A673 (cell line): ENCODE results near the gene TMEM208. TPM values are rescaled to one million over a fixed set of nuclear protein-coding genes. Genes with fewer than 3 reads are reported as not detected.

Experiments used
- BruUV-seq: library from RNA; stranded (reverse); fragments of 400-500 nt; replicated peaks from 2 replicates; lab custom pipeline; 2021; lab: Mats Ljungman, UMichigan
- CTCF ChIA-PET: fragments of 300-600 bp; sonication (Branson Sonifier 250); formaldehyde crosslinking; loops from one replicate; lab custom pipeline; 2022; ENCODE audit warnings: antibody characterized with exemption; lab: Charles Lee
- POLR2A ChIA-PET: fragments of 300-600 bp; sonication (Branson Sonifier 250); formaldehyde crosslinking; loops from one replicate; lab custom pipeline; 2022; ENCODE audit warnings: antibody characterized with exemption; ENCODE audit not compliant: low non-redundant PET; lab: Charles Lee
- DNase-seq: peaks from one replicate; pipeline ENCODE4 v3.0.0-alpha.2; 2015; ENCODE audit warnings: low spot score
- H3K27ac ChIP-seq: fragments of 200-600 bp; sonication (generic); 2 replicates; pipeline ENCODE4 v1.5.1; 2016; ENCODE audit warnings: mixed run types, low read depth, mild to moderate bottlenecking, mixed read lengths, antibody characterized with exemption, low read length; ENCODE audit not compliant: poor library complexity, severe bottlenecking
- H3K27me3 ChIP-seq: fragments of 200-600 bp; sonication (generic); replicated peaks from 2 replicates; pipeline ENCODE4 v1.6.1; 2017; ENCODE audit warnings: mixed run types, low read depth, mild to moderate bottlenecking, mixed read lengths, antibody characterized with exemption, low read length; ENCODE audit not compliant: insufficient read depth, poor library complexity
- H3K36me3 ChIP-seq: fragments of 200-600 bp; sonication (generic); 2 replicates; pipeline ENCODE4 v1.6.1; 2016; ENCODE audit warnings: mixed run types, mild to moderate bottlenecking, mixed read lengths, antibody characterized with exemption, low read length; ENCODE audit not compliant: insufficient read depth, poor library complexity, severe bottlenecking
- H3K4me1 ChIP-seq: fragments of 200-600 bp; sonication (generic); 2 replicates; pipeline ENCODE4 v1.6.1; 2017; ENCODE audit warnings: mixed run types, mild to moderate bottlenecking, mixed read lengths, antibody characterized with exemption, low read length; ENCODE audit not compliant: insufficient read depth, poor library complexity, severe bottlenecking
- H3K4me3 ChIP-seq: fragments of 200-600 bp; sonication (generic); 2 replicates; pipeline ENCODE4 v1.5.1; 2016; ENCODE audit warnings: low read depth, mixed run types, mild to moderate bottlenecking, mixed read lengths, low read length; ENCODE audit not compliant: poor library complexity, severe bottlenecking
- H3K9me3 ChIP-seq: fragments of 200-600 bp; sonication (generic); 2 replicates; pipeline ENCODE4 v1.6.1; 2016; ENCODE audit warnings: mixed run types, low read depth, mild to moderate bottlenecking, mixed read lengths, antibody characterized with exemption, low read length; ENCODE audit not compliant: poor library complexity, severe bottlenecking
- EZH2 ChIP-seq: fragments of 200-600 bp; sonication (generic); IDR thresholded peaks from 2 replicates; pipeline ENCODE4 v1.6.1; 2017; ENCODE audit warnings: borderline replicate concordance, low read depth, mild to moderate bottlenecking, mixed read lengths, antibody characterized with exemption, low read length; ENCODE audit not compliant: poor library complexity, severe bottlenecking
- intact Hi-C: fragments of 100-400 bp; cut with micrococcal nuclease; formaldehyde crosslinking; loops from one replicate; pipeline ENCODE4 v1.10.0; 2022; ENCODE audit not compliant: unreplicated experiment
- total RNA-seq: library from RNA; stranded (reverse); gene quantifications from 2 replicates; pipeline ENCODE4 v1.2.3, GENCODE V29; 2021
- TF ChIP-seq, protein P1 (sequence below): fragments of 300-800, 200-600 bp; sonication (generic); conservative IDR thresholded peaks from 2 replicates; pipeline ENCODE4 v1.5.1; 2017; ENCODE audit warnings: low read depth, mild to moderate bottlenecking, antibody characterized with exemption, low read length, moderate library complexity, mixed read lengths

The TMEM208 gene
- total RNA-seq, 1 experiment from 2014 or later, result 38.2 TPM

GRCh38 chr16:67241008-67241900 lies 14.3 kb downstream of the TMEM208 start:
- H3K36me3 ChIP-seq, result peaks cover 20% of the 10 kb centered on the region
- peak; percentile 42 for DNase-seq
- ChIA-PET POLR2A (no interaction called here), CTCF (no interaction called here)
- H3K9me3 ChIP-seq, result no peaks in the 10 kb centered on the region
- intact Hi-C loops, result no loop called here
- no peak overlapping the region for H3K4me3 ChIP-seq
- peaks cover 48% of the 10 kb centered on the region for H3K4me1 ChIP-seq
- BruUV-seq, result no TSS peak
- peak overlapping the region; percentile 80 for H3K27ac ChIP-seq
- no peaks in the 10 kb centered on the region for H3K27me3 ChIP-seq
- no peak for TF ChIP-seq EZH2
- TF ChIP-seq, protein P1, sequence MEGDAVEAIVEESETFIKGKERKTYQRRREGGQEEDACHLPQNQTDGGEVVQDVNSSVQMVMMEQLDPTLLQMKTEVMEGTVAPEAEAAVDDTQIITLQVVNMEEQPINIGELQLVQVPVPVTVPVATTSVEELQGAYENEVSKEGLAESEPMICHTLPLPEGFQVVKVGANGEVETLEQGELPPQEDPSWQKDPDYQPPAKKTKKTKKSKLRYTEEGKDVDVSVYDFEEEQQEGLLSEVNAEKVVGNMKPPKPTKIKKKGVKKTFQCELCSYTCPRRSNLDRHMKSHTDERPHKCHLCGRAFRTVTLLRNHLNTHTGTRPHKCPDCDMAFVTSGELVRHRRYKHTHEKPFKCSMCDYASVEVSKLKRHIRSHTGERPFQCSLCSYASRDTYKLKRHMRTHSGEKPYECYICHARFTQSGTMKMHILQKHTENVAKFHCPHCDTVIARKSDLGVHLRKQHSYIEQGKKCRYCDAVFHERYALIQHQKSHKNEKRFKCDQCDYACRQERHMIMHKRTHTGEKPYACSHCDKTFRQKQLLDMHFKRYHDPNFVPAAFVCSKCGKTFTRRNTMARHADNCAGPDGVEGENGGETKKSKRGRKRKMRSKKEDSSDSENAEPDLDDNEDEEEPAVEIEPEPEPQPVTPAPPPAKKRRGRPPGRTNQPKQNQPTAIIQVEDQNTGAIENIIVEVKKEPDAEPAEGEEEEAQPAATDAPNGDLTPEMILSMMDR, result no peak

DNA sequence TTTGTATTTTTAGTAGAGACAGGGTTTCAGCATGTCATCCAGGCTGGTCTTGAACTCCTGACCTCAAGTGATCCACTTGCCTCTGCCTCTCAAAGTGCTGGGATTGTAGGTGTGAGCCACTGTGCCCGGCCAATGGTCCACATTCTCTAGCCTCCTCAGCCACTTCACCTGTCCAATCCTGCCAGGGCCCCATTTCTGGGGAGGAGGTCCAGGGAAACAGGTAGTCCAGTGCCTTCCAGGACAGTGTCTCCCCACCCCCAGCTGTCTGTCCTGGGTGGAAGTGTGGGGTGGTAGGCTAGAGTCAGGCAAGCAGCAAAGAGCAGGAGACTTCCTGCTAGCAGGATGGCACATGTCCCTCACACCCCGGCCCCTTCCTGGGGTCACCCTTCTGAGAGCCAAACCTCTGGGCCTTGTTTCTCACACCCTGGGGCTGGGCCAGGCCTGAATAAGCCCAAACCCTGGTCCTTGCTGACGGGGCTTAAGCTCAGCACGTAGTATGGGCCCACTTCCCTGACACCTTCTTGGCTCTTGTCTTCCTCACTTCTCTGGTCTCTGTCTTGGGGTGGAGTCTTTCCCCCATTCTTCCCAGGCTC lies 15.3 kb downstream of the TMEM208 start:
- CTCF ChIA-PET, result no interaction called here
- TF ChIP-seq EZH2, result no peak
- TF ChIP-seq, protein P1, result no peak
- H3K9me3 ChIP-seq, result no peaks in the 10 kb centered on the region
- BruUV-seq, result no TSS peak
- H3K4me3 ChIP-seq, result no peak overlapping the region
- H3K36me3 ChIP-seq, result peaks cover 12% of the 10 kb centered on the region
- no peak for DNase-seq
- H3K27ac ChIP-seq, result peak overlapping the region; percentile 80
- intact Hi-C loops, result no loop called here
- H3K27me3 ChIP-seq, result no peaks in the 10 kb centered on the region
- H3K4me1 ChIP-seq, result peaks cover 48% of the 10 kb centered on the region
- POLR2A ChIA-PET, result no interaction called here

DNA sequence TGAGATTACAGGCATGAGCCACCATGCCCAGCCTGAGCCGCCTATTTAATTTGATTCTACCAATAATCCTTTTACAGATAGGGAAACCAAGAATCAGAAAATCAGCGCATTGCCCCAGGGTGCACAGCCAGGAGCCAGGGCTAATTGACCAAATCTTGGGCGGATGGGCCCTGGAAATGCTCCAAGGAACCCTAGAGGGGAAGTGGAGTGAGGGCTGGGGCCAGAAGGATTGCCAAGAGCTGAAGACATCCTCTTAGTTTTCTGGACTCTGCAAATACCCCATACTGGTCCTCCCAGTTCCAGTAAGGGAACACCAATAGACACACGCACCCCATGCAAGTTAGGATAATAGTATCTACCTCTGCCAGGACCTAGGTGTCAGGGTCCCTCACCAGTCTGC lies 16.6 kb downstream of the TMEM208 start:
- POLR2A ChIA-PET, result interaction anchor here (0.6 kb wide), 1 partner anchor 12 kb away, joined by 3 read pairs; no protein-coding TSS in a partner anchor
- Histone ChIP-seq H3K27me3 (no peaks in the 10 kb centered on the region), H3K4me1 (peaks cover 58% of the 10 kb centered on the region), H3K4me3 (no peak overlapping the region), H3K9me3 (no peaks in the 10 kb centered on the region), H3K36me3 (peaks cover 2% of the 10 kb centered on the region), H3K27ac (peak overlapping the region; percentile 79)
- BruUV-seq, result no TSS peak
- CTCF ChIA-PET, result no interaction called here
- DNase-seq, result peak; percentile 37
- intact Hi-C loops, result no loop called here
- TF ChIP-seq, protein P1, result no peak
- no peak for TF ChIP-seq EZH2
